H1 (cell line): ENCODE results near the gene BCAS3. TPM values are rescaled to one million over a fixed set of nuclear protein-coding genes. Genes with fewer than 3 reads are reported as not detected.

Experiments used
- CTCF ChIA-PET: fragments of 300-600 bp; sonication (Branson Sonifier 250); formaldehyde crosslinking; loops from one replicate; lab custom pipeline; 2021; ENCODE audit not compliant: partially characterized antibody; lab: Charles Lee
- POLR2A ChIA-PET: fragments of 300-600 bp; sonication (Branson Sonifier 250); formaldehyde crosslinking; loops from one replicate; lab custom pipeline; 2021; ENCODE audit warnings: inconsistent platforms; ENCODE audit not compliant: partially characterized antibody; lab: Charles Lee
- DNase-seq, 2 experiments: peaks; one replicate each; pipeline versions ENCODE4 v3.0.0 to v3.0.0-alpha.2; 2010 to 2022; ENCODE audit warnings: low spot score in 2 of 2, low read depth in 1 of 2, mixed read lengths in 1 of 2
- FAIRE-seq: peaks from 2 replicates; lab custom pipeline; 2011; peaks lifted over from hg19 to GRCh38; lab: Jason Lieb, UNC
- H2AFZ ChIP-seq: 2 replicates; pipeline ENCODE4 v1.8.1; 2012; ENCODE audit warnings: low read length, inconsistent platforms
- H2AK5ac ChIP-seq: 2 replicates; pipeline ENCODE4 v1.6.1; 2013; ENCODE audit warnings: low read depth, low read length
- H2BK120ac ChIP-seq: replicated peaks from 2 replicates; pipeline ENCODE3; 2013; ENCODE audit warnings: low read depth, low read length, inconsistent platforms
- H2BK12ac ChIP-seq: 2 replicates; pipeline ENCODE4 v1.6.1; 2013; ENCODE audit warnings: low read depth, low read length
- H2BK15ac ChIP-seq: 2 replicates; pipeline ENCODE4 v1.6.1; 2013; ENCODE audit warnings: low read length
- H2BK20ac ChIP-seq: 2 replicates; pipeline ENCODE4 v1.6.1; 2013; ENCODE audit warnings: low read length
- H2BK5ac ChIP-seq: 2 replicates; pipeline ENCODE4 v1.6.1; 2013; ENCODE audit warnings: low read depth, low read length
- H3K14ac ChIP-seq: 2 replicates; pipeline ENCODE4 v1.6.1; 2013; ENCODE audit warnings: inconsistent platforms; ENCODE audit not compliant: insufficient read length
- H3K18ac ChIP-seq: 2 replicates; pipeline ENCODE4 v1.6.1; 2013; ENCODE audit warnings: low read length; ENCODE audit errors: extremely low read depth
- H3K23ac ChIP-seq: 2 replicates; pipeline ENCODE4 v1.6.1; 2013; ENCODE audit warnings: inconsistent platforms; ENCODE audit not compliant: insufficient read length
- H3K23me2 ChIP-seq: 2 replicates; pipeline ENCODE4 v1.6.1; 2013; ENCODE audit warnings: low read depth, low read length
- H3K27ac ChIP-seq: 2 replicates; pipeline ENCODE4 v1.6.1; 2011; ENCODE audit warnings: low read depth, low read length, inconsistent platforms
- H3K27me3 ChIP-seq, 4 experiments: replicated peaks in 1 of 4; 1 replicate in 1 of 4; 2 replicates in 3 of 4; pipeline versions ENCODE4 v1.6.1 to v1.8.1; 2011 to 2013; ENCODE audit warnings: low read length in 3 of 4, mild to moderate bottlenecking in 3 of 4, inconsistent platforms in 2 of 4, mixed read lengths in 2 of 4, moderate library complexity in 1 of 4; ENCODE audit not compliant: control insufficient read depth in 3 of 4, insufficient read depth in 3 of 4; ENCODE audit errors: extremely low read depth in 1 of 4
- H3K36me3 ChIP-seq, 4 experiments: 2 replicates each; pipeline versions ENCODE4 v1.6.1 to v1.8.1; 2011 to 2013; ENCODE audit warnings: mild to moderate bottlenecking in 4 of 4, low read length in 3 of 4, moderate library complexity in 2 of 4, control low read depth in 1 of 4, inconsistent platforms in 1 of 4; ENCODE audit not compliant: insufficient read depth in 4 of 4, control insufficient read depth in 2 of 4
- H3K4ac ChIP-seq: replicated peaks from 2 replicates; pipeline ENCODE3; 2013; ENCODE audit warnings: low read length, low read depth, mixed read lengths, inconsistent platforms; ENCODE audit not compliant: insufficient read length
- H3K4me1 ChIP-seq, 4 experiments: replicated peaks in 1 of 4; 1 replicate in 1 of 4; 2 replicates in 3 of 4; pipeline versions ENCODE4 v1.6.1 to v1.8.1; 2011 to 2013; ENCODE audit warnings: low read length in 3 of 4, inconsistent platforms in 2 of 4, mixed read lengths in 1 of 4; ENCODE audit not compliant: insufficient read depth in 4 of 4, control insufficient read depth in 3 of 4
- H3K4me2 ChIP-seq, 2 experiments: 2 replicates each; pipeline versions ENCODE4 v1.6.1 to v1.8.1; 2011 to 2013; ENCODE audit warnings: low read depth in 2 of 2, low read length in 2 of 2, control low read depth in 1 of 2, inconsistent platforms in 1 of 2, mild to moderate bottlenecking in 1 of 2; ENCODE audit not compliant: insufficient read depth in 1 of 2
- H3K4me3 ChIP-seq, 4 experiments: fragments of 200-600, 300-600 bp in 1 of 4; sonication (generic), shearing (Covaris generic), sonication (Bioruptor Twin) in 1 of 4; 2 replicates each; pipeline versions ENCODE4 v1.5.1 to v1.8.1; 2011 to 2016; ENCODE audit warnings: low read length in 4 of 4, low read depth in 3 of 4, control low read depth in 2 of 4, inconsistent platforms in 2 of 4, mild to moderate bottlenecking in 2 of 4, mixed read lengths in 1 of 4, moderate library complexity in 1 of 4; ENCODE audit not compliant: insufficient read depth in 2 of 4; ENCODE audit errors: extremely low read depth in 1 of 4
- H3K56ac ChIP-seq: replicated peaks from 2 replicates; pipeline ENCODE3; 2013; ENCODE audit warnings: low read depth, mild to moderate bottlenecking, mixed read lengths, low read length, inconsistent platforms; ENCODE audit not compliant: insufficient read length
- H3K79me1 ChIP-seq: 2 replicates; pipeline ENCODE4 v1.6.1; 2013; ENCODE audit warnings: low read depth, low read length, control low read depth
- H3K79me2 ChIP-seq, 2 experiments: 2 replicates each; pipeline versions ENCODE4 v1.6.1 to v1.8.1; 2012 to 2013; ENCODE audit warnings: low read length in 2 of 2, mild to moderate bottlenecking in 2 of 2, inconsistent platforms in 1 of 2; ENCODE audit not compliant: insufficient read depth in 2 of 2, control insufficient read depth in 1 of 2
- H3K9ac ChIP-seq, 4 experiments: replicated peaks in 1 of 4; 1 replicate in 1 of 4; 2 replicates in 3 of 4; pipeline versions ENCODE4 v1.6.1 to v1.8.1; 2011 to 2013; ENCODE audit warnings: low read depth in 3 of 4, low read length in 3 of 4, control low read depth in 2 of 4, mild to moderate bottlenecking in 2 of 4, moderate library complexity in 2 of 4, inconsistent platforms in 1 of 4; ENCODE audit errors: extremely low read depth in 1 of 4
- H3K9me3 ChIP-seq, 2 experiments: 2 replicates each; pipeline versions ENCODE4 v1.6.1 to v1.8.1; 2012 to 2013; ENCODE audit warnings: mild to moderate bottlenecking in 2 of 2, moderate library complexity in 2 of 2, control low read depth in 1 of 2, inconsistent platforms in 1 of 2, low read depth in 1 of 2, low read length in 1 of 2, mixed read lengths in 1 of 2; ENCODE audit not compliant: insufficient read depth in 2 of 2
- H4K20me1 ChIP-seq, 2 experiments: replicated peaks in 1 of 2; 2 replicates each; pipeline versions ENCODE3 to v1.8.1; 2011 to 2013; ENCODE audit warnings: inconsistent platforms in 2 of 2, low read length in 2 of 2, mild to moderate bottlenecking in 1 of 2; ENCODE audit not compliant: insufficient read depth in 2 of 2, control insufficient read depth in 1 of 2
- H4K5ac ChIP-seq: 2 replicates; pipeline ENCODE4 v1.6.1; 2013; ENCODE audit warnings: low read length, low read depth, mixed read lengths, inconsistent platforms; ENCODE audit not compliant: insufficient read length
- H4K8ac ChIP-seq: 2 replicates; pipeline ENCODE4 v1.8.0; 2013; ENCODE audit warnings: mild to moderate bottlenecking, moderate library complexity, low read length, inconsistent platforms; ENCODE audit not compliant: insufficient read depth; ENCODE audit errors: extremely low read depth
- H4K91ac ChIP-seq: replicated peaks from 2 replicates; pipeline ENCODE3; 2013; ENCODE audit warnings: low read length, mixed read lengths, inconsistent platforms; ENCODE audit not compliant: insufficient read length
- ASH2L ChIP-seq: fragments of 200-600, 300-600 bp; sonication (generic); IDR thresholded peaks from one replicate; pipeline ENCODE4 v1.7.1; 2017; ENCODE audit warnings: low read length
- BCL11A ChIP-seq, 2 experiments: IDR thresholded peaks; one replicate each; pipeline ENCODE4 v1.6.1; 2011; ENCODE audit warnings: low read depth in 2 of 2, low read length in 2 of 2, mild to moderate bottlenecking in 2 of 2
- CTCF ChIP-seq, 3 experiments: IDR thresholded peaks; 1 replicate in 2 of 3; 2 replicates in 1 of 3; pipeline versions ENCODE4 v1.5.1 to v1.6.1; 2011; ENCODE audit warnings: low read length in 3 of 3, mild to moderate bottlenecking in 3 of 3, inconsistent platforms in 2 of 3, low read depth in 1 of 3, moderate library complexity in 1 of 3; ENCODE audit not compliant: insufficient read depth in 1 of 3; ENCODE audit errors: control extremely low read depth in 1 of 3
- EZH2 ChIP-seq: fragments of 200-600 bp; sonication (generic); IDR thresholded peaks from 2 replicates; pipeline ENCODE4 v1.7.1; 2012; ENCODE audit warnings: low read depth, mild to moderate bottlenecking, moderate library complexity, low read length, inconsistent platforms; ENCODE audit not compliant: severe bottlenecking
- HDAC2 ChIP-seq, 2 experiments: fragments of 300-600 bp in 1 of 2; sonication (generic) in 1 of 2; IDR thresholded peaks; 2 replicates each; pipeline ENCODE4 v1.6.1; 2011 to 2012; ENCODE audit warnings: low read depth in 2 of 2, low read length in 2 of 2, mild to moderate bottlenecking in 2 of 2, moderate library complexity in 2 of 2, borderline replicate concordance in 1 of 2, inconsistent platforms in 1 of 2
- MAFK ChIP-seq: IDR thresholded peaks from 2 replicates; pipeline ENCODE4 v1.6.1; 2012; ENCODE audit warnings: low read depth, mild to moderate bottlenecking, improper control_type of control experiment, low read length
- POU5F1 ChIP-seq: IDR thresholded peaks from 2 replicates; pipeline ENCODE4 v1.6.1; 2011; ENCODE audit warnings: low read depth, mild to moderate bottlenecking, low read length, moderate library complexity
- SRF ChIP-seq: IDR thresholded peaks from 2 replicates; pipeline ENCODE4 v1.6.1; 2011; ENCODE audit warnings: mild to moderate bottlenecking, low read depth, low read length, moderate library complexity
- TBP ChIP-seq: IDR thresholded peaks from 2 replicates; pipeline ENCODE4 v1.6.1; 2011; ENCODE audit warnings: low read depth, low read length, improper control_type of control experiment
- USF2 ChIP-seq: IDR thresholded peaks from 2 replicates; pipeline ENCODE4 v1.6.1; 2011; ENCODE audit warnings: low read length, improper control_type of control experiment
- WGBS, 2 experiments: shearing (Covaris generic) in 1 of 2; methylation state at CpG; one replicate each; pipeline versions ENCODE4 v1.1.6 to v1.1.7; 2013 to 2015; ENCODE audit warnings: low lambda C conversion rate in 2 of 2, mixed read lengths in 2 of 2, inconsistent platforms in 1 of 2, low coverage in 1 of 2, missing lambda C conversion rate in 1 of 2; ENCODE audit not compliant: insufficient replicate concordance in 2 of 2, insufficient coverage in 1 of 2, insufficient read length in 1 of 2; ENCODE audit errors: extremely low coverage in 1 of 2, missing lambda C conversion rate in 1 of 2; 5-methylcytosine and 5-hydroxymethylcytosine counted together
- polyA plus RNA-seq, 7 experiments: library from polyadenylated mRNA; depleted of rRNA in 3 of 7; stranded (reverse) in 5 of 7; unstranded in 2 of 7; fragments of >200 nt in 5 of 7; fragments of 200-250 nt in 2 of 7; gene quantifications; 1 replicate in 5 of 7; 2 replicates in 1 of 7; 4 replicates in 1 of 7; pipeline versions ENCODE4 v1.2.1 to v1.2.3, GENCODE V29; 2011 to 2013; ENCODE audit warnings: missing spikeins in 2 of 7, mixed read lengths in 2 of 7
- total RNA-seq: library from RNA; stranded (reverse); fragmentation: NEBNext Ultra II Directional; extraction: Animal tissue kit (Norgen Biotek cat#: 25700); gene quantifications from 2 replicates; pipeline ENCODE4 v1.2.1, GENCODE V29; 2021

BCAS3 gene
- total and polyA plus RNA-seq, 2 of the 8 experiments (the other 6 are each of a cell fraction or from before 2014, with no cell fraction given) = 9.9 to 13.3 TPM

GRCh38 chr17:61161615-61162134 lies 484.0 kb downstream of the BCAS3 start:
- Histone ChIP-seq H3K14ac (no peak overlapping the region), H3K4me2 (no peak overlapping the region), H2BK15ac (no peak overlapping the region), H2BK12ac (no peak overlapping the region), H3K4me3 (no peak overlapping the region), H2BK120ac (no peak overlapping the region), H3K56ac (no peak overlapping the region), H3K23me2 (no peaks in the 10 kb centered on the region), H3K18ac (no peak overlapping the region), H4K5ac (no peak overlapping the region), H3K9me3 (no peaks in the 10 kb centered on the region), H2AK5ac (no peak overlapping the region), H3K23ac (no peak overlapping the region), H3K79me2 (no peaks in the 10 kb centered on the region), H3K9ac (no peak overlapping the region), H2BK5ac (no peak overlapping the region), H3K79me1 (no peaks in the 10 kb centered on the region), H3K36me3 (no peaks in the 10 kb centered on the region), H2AFZ (no peak overlapping the region), H3K27me3 (no peaks in the 10 kb centered on the region), H3K27ac (no peak overlapping the region), H4K91ac (no peak overlapping the region), H4K8ac (no peak overlapping the region), H3K4me1 (peaks cover 3 to 7% (median 4%) of the 10 kb centered on the region in 4 experiments; a peak in 6 of 7 replicates), H2BK20ac (no peak overlapping the region), H4K20me1 (no peaks in the 10 kb centered on the region), H3K4ac (no peak overlapping the region)
- WGBS, 2 experiments = 85% methylated on average over 9 of the region's 9 CpGs; no CpG with 5 or more reads in 1 of the 2 experiments
- FAIRE-seq (peak; percentile 55), DNase-seq (no peak)
- ChIA-PET POLR2A (no interaction called here), CTCF (interaction anchor here (1.5 kb wide), 1 partner anchor 232 kb away, joined by 4 read pairs; no protein-coding TSS in a partner anchor)
- TF ChIP-seq USF2 (no peak), HDAC2 (IDR thresholded peaks at IDR 0.05; ENCODE audit: borderline replicate concordance in 1 of 2, low read depth in 2 of 2, low read length in 2 of 2) (no peak), ASH2L (no peak), TBP (no peak), BCL11A (IDR thresholded peaks at IDR 0.05; ENCODE audit: low read depth in 2 of 2, low read length in 2 of 2) (no peak), MAFK (no peak), CTCF (IDR thresholded peaks at IDR 0.05; ENCODE audit: control extremely low read depth in 1 of 3, insufficient read depth in 1 of 3, low read depth in 1 of 3, low read length in 3 of 3) (no peak), POU5F1 (no peak), EZH2 (no peak), SRF (no peak)
